Sigmoid colon (tissue), 4 donors: ENCODE results near the gene ASXL3.

Experiments used
- EP300 ChIP-seq, 4 donors: sonication (generic); formaldehyde crosslinking; IDR thresholded peaks; one replicate each; pipeline ENCODE4 v1.6.1; 2017; ENCODE audit warnings: antibody characterized with exemption in 4 of 4
- POLR2A ChIP-seq, 2 donors: fragments of 450-650 bp; IDR thresholded peaks; one replicate each; pipeline ENCODE4 v1.6.1; 2016; ENCODE audit warnings: antibody characterized with exemption in 2 of 2, mild to moderate bottlenecking in 2 of 2, moderate library complexity in 2 of 2
- POLR2AphosphoS5 ChIP-seq, 4 donors: sonication (generic); formaldehyde crosslinking; IDR thresholded peaks; one replicate each; pipeline ENCODE4 v1.6.1; 2017; ENCODE audit warnings: antibody characterized with exemption in 4 of 4
- TF ChIP-seq, protein P1 (sequence below), 4 experiments: fragments of 450-650 bp in 3 of 4; fragments of 200-600 bp in 1 of 4; IDR thresholded peaks; one replicate each; pipeline ENCODE4 v1.5.1; 2016 to 2019; ENCODE audit warnings: antibody characterized with exemption in 4 of 4, mild to moderate bottlenecking in 3 of 4, moderate library complexity in 2 of 4

DNA sequence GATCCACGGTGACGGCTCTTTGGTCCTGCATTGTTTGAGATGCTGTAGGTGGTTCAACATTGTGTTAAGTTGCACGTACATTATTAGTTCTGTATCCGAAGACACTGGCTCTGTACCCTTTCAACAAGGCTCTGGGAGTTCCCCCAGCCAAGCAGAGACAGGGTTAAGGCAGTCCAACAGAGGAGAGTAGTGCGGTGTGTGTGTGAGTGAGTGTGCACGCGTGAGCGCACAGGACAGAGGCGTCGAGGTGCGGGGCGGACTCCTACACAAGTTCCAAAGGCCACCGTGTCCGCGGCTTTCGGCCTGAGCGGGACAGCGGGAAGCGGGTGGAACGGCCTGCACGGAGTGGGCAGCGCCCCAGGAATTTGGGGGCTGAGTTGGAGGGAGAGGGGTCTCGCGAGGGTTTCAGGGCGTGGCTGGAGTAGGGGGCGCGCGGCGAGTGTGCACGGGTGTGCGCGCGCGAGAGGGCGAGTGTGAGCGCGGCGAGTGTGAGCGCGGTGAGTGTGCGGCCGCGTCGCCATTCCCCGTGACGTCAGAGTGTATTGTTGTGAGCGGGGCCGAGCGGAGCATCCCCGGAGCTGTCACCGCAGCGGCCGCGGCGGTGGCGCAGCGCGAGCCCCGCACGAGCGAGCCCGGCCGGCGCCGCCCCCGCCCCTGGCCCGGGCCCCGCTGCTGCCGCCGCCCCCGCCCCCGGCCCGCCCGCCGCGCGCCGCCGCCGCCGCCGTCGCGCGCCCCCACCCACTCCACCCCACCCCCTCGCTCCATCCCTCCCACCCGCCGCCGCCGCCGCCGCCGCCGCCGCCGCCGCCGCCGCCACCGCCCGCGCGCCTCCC lies at the start of gene ASXL3:
- TF ChIP-seq POLR2A (IDR thresholded peaks at IDR 0.05), result no peak
- TF ChIP-seq, protein P1, sequence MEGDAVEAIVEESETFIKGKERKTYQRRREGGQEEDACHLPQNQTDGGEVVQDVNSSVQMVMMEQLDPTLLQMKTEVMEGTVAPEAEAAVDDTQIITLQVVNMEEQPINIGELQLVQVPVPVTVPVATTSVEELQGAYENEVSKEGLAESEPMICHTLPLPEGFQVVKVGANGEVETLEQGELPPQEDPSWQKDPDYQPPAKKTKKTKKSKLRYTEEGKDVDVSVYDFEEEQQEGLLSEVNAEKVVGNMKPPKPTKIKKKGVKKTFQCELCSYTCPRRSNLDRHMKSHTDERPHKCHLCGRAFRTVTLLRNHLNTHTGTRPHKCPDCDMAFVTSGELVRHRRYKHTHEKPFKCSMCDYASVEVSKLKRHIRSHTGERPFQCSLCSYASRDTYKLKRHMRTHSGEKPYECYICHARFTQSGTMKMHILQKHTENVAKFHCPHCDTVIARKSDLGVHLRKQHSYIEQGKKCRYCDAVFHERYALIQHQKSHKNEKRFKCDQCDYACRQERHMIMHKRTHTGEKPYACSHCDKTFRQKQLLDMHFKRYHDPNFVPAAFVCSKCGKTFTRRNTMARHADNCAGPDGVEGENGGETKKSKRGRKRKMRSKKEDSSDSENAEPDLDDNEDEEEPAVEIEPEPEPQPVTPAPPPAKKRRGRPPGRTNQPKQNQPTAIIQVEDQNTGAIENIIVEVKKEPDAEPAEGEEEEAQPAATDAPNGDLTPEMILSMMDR (IDR thresholded peaks at IDR 0.05), result no peak
- peak; percentile 7 to 56 (median 22) for TF ChIP-seq POLR2AphosphoS5 (IDR thresholded peaks at IDR 0.05)
- TF ChIP-seq EP300 (IDR thresholded peaks at IDR 0.05), result no peak
